GM21825 (cell line): Measurements from ENCODE around the gene JPH2.
"Not testable (repeated sequence)": the region's sequence is repeated elsewhere in the genome, so short reads cannot be mapped to it uniquely, and the experiment has no call there.

Experiments used
- ATAC-seq: cut with Tn5 transposase; IDR thresholded peaks from one replicate; pipeline ENCODE4 v1.9.1; 2021; ENCODE audit warnings: mild to moderate bottlenecking, moderate library complexity; ENCODE audit not compliant: unreplicated experiment

Gene JPH2

GRCh38 chr20:44187054-44187771 is at the start of gene JPH2:
Gene JPH2 (minus strand): TSS chr20:44187188. CDS start chr20:44186705, 483 bp downstream.
- no peak for ATAC-seq

GRCh38 chr20:44235702-44236101 is 48.7 kb upstream of the JPH2 start:
- ATAC-seq: no peak

- no peak for ATAC-seq
These were observed 47.8 kb upstream of the JPH2 start for GRCh38 chr20:44234566-44235317.

- ATAC-seq: no peak
These were observed 46.5 kb upstream of the JPH2 start for GRCh38 chr20:44233436-44234016.

GRCh38 chr20:44232469-44232856 is 45.5 kb upstream of the JPH2 start:
- not testable (repeated sequence) for ATAC-seq

GRCh38 chr20:44231713-44232468 is 44.9 kb upstream of the JPH2 start:
- no peak for ATAC-seq

- ATAC-seq: no peak
These were observed 44.2 kb upstream of the JPH2 start for GRCh38 chr20:44231193-44231592.

GRCh38 chr20:44228465-44229258 is 41.7 kb upstream of the JPH2 start:
- no peak for ATAC-seq

GRCh38 chr20:44224637-44225036 is 37.6 kb upstream of the JPH2 start:
- no peak for ATAC-seq

GRCh38 chr20:44223721-44224120 is 36.7 kb upstream of the JPH2 start:
- no peak for ATAC-seq

- ATAC-seq: no peak
These were observed 35.8 kb upstream of the JPH2 start for GRCh38 chr20:44222633-44223368.

- ATAC-seq: no peak
These were observed 35.0 kb upstream of the JPH2 start for GRCh38 chr20:44222027-44222426.

- ATAC-seq: no peak
These were observed 34.5 kb upstream of the JPH2 start for GRCh38 chr20:44221368-44221954.

- ATAC-seq: no peak
These were observed 32.8 kb upstream of the JPH2 start for GRCh38 chr20:44219791-44220190.

GRCh38 chr20:44219170-44219730 is 32.3 kb upstream of the JPH2 start:
- no peak for ATAC-seq

GRCh38 chr20:44218446-44218845 is 31.5 kb upstream of the JPH2 start:
- ATAC-seq: no peak

GRCh38 chr20:44217342-44218092 is 30.5 kb upstream of the JPH2 start:
- ATAC-seq: no peak

- no peak for ATAC-seq
These were observed 28.1 kb upstream of the JPH2 start for GRCh38 chr20:44215125-44215524.
